Hepatocyte (in vitro differentiated cells): ENCODE results near the gene MLC1.

ENCODE experiments used
- CTCF ChIP-seq: fragments of 200-600 bp; sonication (generic); IDR thresholded peaks from 2 replicates; pipeline ENCODE4 v1.5.1; 2016; ENCODE audit warnings: antibody characterized with exemption, mild to moderate bottlenecking; ENCODE audit not compliant: poor library complexity
- EZH2 ChIP-seq: fragments of 200-600 bp; sonication (generic); IDR thresholded peaks from 2 replicates; pipeline ENCODE4 v1.6.1; 2016; ENCODE audit warnings: antibody characterized with exemption, mild to moderate bottlenecking, borderline replicate concordance

DNA sequence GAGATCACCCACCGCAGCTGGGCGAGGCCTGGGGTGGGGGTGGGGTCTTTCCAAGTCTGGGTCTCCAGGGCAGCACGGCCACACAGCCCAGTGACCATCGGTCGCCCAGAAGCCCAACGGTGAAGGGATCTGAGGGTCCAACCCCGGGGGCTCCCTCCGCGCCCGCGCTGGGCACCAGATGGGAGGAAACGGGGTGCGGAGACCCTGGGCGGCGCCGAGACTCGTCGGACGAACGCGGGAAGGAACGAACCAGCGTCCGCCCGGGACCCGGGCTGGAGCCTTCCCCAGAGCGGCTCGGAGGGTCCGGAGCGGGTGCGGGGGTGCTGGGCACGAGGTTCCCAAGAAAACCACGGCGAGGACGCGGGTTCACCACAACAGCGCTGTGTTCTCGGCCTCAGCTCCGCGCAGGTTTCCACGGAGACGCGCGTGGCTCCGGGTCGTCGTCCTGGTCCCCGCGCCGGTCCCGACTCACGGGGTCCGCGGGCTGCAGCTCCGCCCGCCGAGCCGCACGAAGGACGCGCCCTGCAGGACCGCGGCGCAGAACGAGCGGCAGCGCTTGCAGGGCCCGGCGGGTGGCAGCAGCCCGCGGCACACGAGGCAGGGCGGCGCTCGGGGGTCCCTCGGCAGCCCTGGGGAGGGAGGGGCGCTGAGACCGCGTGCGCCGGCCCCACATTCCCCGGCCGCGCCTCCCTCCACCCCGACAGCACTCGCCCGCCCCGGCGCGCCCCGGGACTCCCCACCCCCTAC lies 70.4 kb downstream of the MLC1 start:
- TF ChIP-seq CTCF (no peak), EZH2 (peak; percentile 64)
